ENCODE data around the gene NUBPL.
"Not testable (repeated sequence)": the region's sequence is repeated elsewhere in the genome, so short reads cannot be mapped to it uniquely, and the experiment has no call there.

The NUBPL gene

DNA sequence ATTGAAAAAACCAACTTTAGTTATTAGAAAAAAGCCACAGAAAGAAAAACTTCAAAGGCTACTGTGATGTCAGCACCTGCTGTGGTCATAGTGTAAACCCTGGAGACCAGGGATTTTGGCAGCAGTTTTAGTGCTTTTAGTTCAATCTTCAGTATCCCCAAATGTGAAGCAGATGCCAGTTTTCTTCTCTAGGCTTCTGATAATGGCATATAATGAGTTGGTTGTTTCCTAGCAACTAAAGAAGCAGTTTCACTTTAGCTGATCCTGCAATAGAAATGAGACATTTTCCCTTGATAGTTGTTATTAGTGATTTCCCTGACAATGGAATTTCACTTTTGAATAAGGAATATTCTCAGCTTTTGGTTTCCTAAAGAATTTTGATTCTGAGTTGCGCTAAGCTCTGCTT is 131.2 kb downstream of the NUBPL start:
- Histone ChIP-seq H3K27ac (ENCODE audit: low read depth, low read length) (no peak overlapping the region), H3K36me3 (ENCODE audit: control insufficient read depth, insufficient read depth, low read length) (no peaks in the 10 kb centered on the region), H3K4me1 (ENCODE audit: control insufficient read depth, insufficient read depth, low read length) (no peaks in the 10 kb centered on the region), H3K9ac (ENCODE audit: low read length) (no peak overlapping the region), H3K27me3 (ENCODE audit: control insufficient read depth, insufficient read depth, low read length) (no peaks in the 10 kb centered on the region), H3K4me3 (ENCODE audit: low read length) (no peak overlapping the region)

DNA sequence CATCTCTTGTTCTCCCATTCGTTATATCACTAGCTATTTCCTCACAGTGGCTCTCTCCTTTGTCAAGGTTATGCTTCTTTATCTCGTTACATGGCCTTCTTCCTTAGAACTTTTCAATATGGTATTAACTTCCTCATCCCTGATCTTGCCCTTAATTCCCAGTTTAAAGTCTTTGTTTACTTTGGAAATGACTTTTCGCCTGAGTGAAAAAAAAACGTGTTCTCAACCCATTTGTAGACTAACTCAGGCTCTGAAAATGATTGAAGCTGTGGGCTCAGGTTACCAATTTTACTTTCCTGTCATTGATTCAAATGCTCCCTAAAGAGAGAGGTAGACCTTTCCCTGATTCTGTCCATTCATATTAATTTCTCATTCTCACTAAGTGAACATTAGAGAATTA is 135.2 kb downstream of the NUBPL start:
- H3K27me3 ChIP-seq (ENCODE audit: control insufficient read depth, insufficient read depth, low read length): no peaks in the 10 kb centered on the region
- H3K27ac ChIP-seq (ENCODE audit: low read depth, low read length): no peak overlapping the region
- H3K9ac ChIP-seq (ENCODE audit: low read length): no peak overlapping the region
- H3K4me3 ChIP-seq (ENCODE audit: low read length): no peak overlapping the region
- H3K4me1 ChIP-seq (ENCODE audit: control insufficient read depth, insufficient read depth, low read length): no peaks in the 10 kb centered on the region
- no peaks in the 10 kb centered on the region for H3K36me3 ChIP-seq (ENCODE audit: control insufficient read depth, insufficient read depth, low read length)

DNA sequence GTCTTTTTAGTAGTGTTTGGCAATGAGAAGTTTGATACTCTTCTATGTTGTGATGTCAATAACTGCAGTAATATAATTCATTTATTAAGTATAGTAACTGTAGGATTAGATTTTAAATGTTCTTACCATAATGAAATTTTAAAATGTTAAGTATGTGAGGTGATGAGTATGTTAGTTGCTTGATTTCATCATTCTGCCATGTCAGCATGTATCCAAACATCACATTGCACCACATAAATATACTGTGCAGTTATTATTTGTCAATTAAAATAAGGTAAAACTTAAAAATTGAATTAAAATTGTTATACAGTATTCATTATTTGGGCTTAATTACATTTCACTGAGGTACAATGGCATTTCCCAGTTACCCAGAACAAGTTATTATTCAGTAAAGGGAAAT is 138.6 kb downstream of the NUBPL start:
- H3K4me1 ChIP-seq (ENCODE audit: control insufficient read depth, insufficient read depth, low read length): no peaks in the 10 kb centered on the region
- no peak overlapping the region for H3K27ac ChIP-seq (ENCODE audit: low read depth, low read length)
- no peaks in the 10 kb centered on the region for H3K27me3 ChIP-seq (ENCODE audit: control insufficient read depth, insufficient read depth, low read length)
- no peak overlapping the region for H3K9ac ChIP-seq (ENCODE audit: low read length)
- no peaks in the 10 kb centered on the region for H3K36me3 ChIP-seq (ENCODE audit: control insufficient read depth, insufficient read depth, low read length)
- no peak overlapping the region for H3K4me3 ChIP-seq (ENCODE audit: low read length)

DNA sequence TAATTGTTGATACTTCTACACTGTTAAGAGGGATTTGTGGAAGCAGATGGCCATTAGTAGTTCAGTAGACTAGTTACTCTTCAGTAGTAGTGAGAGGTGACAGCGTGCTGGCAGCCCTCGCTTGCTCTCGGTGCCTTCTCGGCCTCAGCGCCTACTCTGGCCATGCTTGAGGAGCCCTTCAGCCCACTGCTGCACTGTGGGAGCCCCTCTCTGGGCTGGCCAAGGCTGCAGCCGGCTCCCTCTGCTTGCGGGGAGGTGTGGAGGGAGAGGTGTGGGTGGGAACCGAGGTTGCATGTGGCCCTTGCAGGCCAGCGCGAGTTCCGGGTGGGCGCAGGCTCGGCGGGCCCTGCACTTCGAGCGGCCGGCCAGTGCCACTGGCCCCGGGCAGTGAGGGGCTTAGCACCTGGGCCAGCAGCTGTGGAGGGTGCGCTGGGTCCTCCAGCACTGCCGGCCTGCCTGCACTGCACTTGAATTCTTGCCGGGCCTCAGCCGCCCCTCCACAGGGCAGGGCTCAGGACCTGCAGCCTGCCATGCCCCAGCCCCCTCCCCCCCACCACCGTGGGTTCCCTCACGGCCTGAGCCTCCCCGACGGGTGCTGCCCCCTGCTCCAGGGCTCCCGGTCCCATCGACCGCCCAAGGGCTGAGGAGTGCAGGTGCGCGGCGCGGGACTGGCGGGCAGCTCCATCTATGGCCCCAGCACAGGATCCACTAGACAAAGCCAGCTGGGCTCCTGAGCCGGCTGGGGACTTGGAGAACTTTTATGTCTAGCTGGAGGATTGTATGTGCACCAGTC is 139.3 kb downstream of the NUBPL start:
- Histone ChIP-seq H3K4me3 (ENCODE audit: low read length) (no peak overlapping the region), H3K9ac (ENCODE audit: low read length) (no peak overlapping the region), H3K4me1 (ENCODE audit: control insufficient read depth, insufficient read depth, low read length) (no peaks in the 10 kb centered on the region), H3K36me3 (ENCODE audit: control insufficient read depth, insufficient read depth, low read length) (no peaks in the 10 kb centered on the region), H3K27ac (ENCODE audit: low read depth, low read length) (no peak overlapping the region), H3K27me3 (ENCODE audit: control insufficient read depth, insufficient read depth, low read length) (no peaks in the 10 kb centered on the region)

DNA sequence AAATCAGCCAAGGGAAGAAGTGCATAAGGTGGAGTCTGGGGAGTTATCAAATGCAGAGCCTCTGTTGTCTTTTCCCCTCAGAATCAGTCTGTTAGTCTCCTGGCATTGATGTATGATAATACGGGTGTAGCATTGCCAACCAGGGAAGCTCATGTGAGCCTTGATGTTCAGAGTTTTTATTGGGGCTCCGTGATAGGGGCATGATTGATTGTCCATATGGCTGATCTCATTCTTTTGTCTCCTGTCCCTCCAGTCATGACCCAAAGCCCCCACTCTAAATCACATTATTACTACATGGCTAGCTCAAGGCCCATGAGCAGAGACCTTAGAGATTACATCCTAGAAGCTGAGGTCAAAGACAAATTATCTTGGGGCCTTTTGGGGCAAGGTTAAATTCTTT is 140.9 kb downstream of the NUBPL start:
- H3K9ac ChIP-seq (ENCODE audit: low read length): no peak overlapping the region
- no peaks in the 10 kb centered on the region for H3K27me3 ChIP-seq (ENCODE audit: control insufficient read depth, insufficient read depth, low read length)
- H3K4me3 ChIP-seq (ENCODE audit: low read length): no peak overlapping the region
- no peak overlapping the region for H3K27ac ChIP-seq (ENCODE audit: low read depth, low read length)
- no peaks in the 10 kb centered on the region for H3K36me3 ChIP-seq (ENCODE audit: control insufficient read depth, insufficient read depth, low read length)
- no peaks in the 10 kb centered on the region for H3K4me1 ChIP-seq (ENCODE audit: control insufficient read depth, insufficient read depth, low read length)

DNA sequence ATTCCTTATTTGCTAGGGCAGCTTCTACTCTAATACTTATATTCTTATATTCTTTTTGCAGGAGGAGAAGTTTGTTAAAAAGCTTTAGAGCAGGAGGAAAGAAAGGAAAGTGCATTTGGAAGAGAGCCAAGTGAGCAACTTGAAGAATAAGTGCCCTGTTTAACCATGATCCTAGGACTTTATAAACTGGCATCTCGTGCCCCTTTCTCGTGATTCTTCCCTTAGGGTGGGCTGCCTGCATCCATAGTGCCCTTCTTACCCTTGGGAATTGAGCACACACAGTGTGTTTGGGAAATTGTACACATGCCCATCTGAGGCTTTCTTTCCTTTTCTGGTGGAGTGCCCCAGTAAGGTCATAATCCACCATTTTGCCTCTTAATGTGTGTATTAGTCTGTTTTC is 141.9 kb downstream of the NUBPL start:
- H3K9ac ChIP-seq (ENCODE audit: low read length): no peak overlapping the region
- no peaks in the 10 kb centered on the region for H3K4me1 ChIP-seq (ENCODE audit: control insufficient read depth, insufficient read depth, low read length)
- H3K4me3 ChIP-seq (ENCODE audit: low read length): no peak overlapping the region
- H3K27me3 ChIP-seq (ENCODE audit: control insufficient read depth, insufficient read depth, low read length): no peaks in the 10 kb centered on the region
- H3K36me3 ChIP-seq (ENCODE audit: control insufficient read depth, insufficient read depth, low read length): no peaks in the 10 kb centered on the region
- no peak overlapping the region for H3K27ac ChIP-seq (ENCODE audit: low read depth, low read length)

DNA sequence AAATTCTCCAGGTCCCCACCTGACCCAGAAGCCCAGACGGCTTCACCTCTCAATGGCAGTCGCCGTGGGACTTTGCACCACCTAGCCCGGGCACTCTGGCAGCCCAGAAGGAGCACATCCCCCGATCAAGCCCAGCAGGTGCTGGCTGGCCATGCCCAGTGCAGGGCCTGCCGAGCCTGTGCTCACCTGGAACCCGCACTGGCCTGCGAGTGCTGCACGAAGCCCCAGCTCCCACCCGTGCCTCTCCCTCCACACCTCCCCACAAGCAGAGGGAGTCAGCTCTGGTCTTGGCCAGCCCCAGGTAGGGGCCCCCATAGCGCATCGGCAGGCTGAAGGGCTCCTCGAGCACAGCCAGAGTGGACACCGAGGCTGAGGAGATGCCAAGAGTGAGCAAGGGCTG is 144.5 kb downstream of the NUBPL start:
- Histone ChIP-seq H3K27me3 (ENCODE audit: control insufficient read depth, insufficient read depth, low read length) (no peaks in the 10 kb centered on the region), H3K4me3 (ENCODE audit: low read length) (no peak overlapping the region), H3K9ac (ENCODE audit: low read length) (no peak overlapping the region), H3K4me1 (ENCODE audit: control insufficient read depth, insufficient read depth, low read length) (no peaks in the 10 kb centered on the region), H3K27ac (ENCODE audit: low read depth, low read length) (no peak overlapping the region), H3K36me3 (ENCODE audit: control insufficient read depth, insufficient read depth, low read length) (no peaks in the 10 kb centered on the region)

DNA sequence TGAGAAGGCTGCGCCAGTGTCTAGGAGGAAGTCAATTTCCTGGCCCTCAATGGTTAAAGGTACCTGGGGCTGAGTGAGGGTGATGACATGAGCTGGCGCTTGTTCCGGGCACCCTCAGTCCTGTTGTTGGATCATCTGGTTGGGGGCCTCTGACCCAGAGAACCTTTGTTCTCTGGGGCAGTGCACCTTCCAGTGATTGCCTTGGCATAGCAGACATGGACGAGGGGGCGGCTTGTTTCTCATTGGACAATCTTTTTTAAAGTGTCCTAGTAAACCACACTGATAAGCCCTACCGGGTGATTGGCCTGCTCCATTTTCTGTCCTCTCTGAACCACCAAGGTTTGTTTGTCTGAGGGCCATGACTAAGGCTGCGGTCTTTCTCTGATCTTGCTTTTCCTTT is 147.5 kb downstream of the NUBPL start:
- H3K9ac ChIP-seq (ENCODE audit: low read length); H3K4me1 ChIP-seq (ENCODE audit: control insufficient read depth, insufficient read depth, low read length); H3K36me3 ChIP-seq (ENCODE audit: control insufficient read depth, insufficient read depth, low read length); H3K27me3 ChIP-seq (ENCODE audit: control insufficient read depth, insufficient read depth, low read length); H3K27ac ChIP-seq (ENCODE audit: low read depth, low read length); H3K4me3 ChIP-seq (ENCODE audit: low read length): not testable (repeated sequence)

DNA sequence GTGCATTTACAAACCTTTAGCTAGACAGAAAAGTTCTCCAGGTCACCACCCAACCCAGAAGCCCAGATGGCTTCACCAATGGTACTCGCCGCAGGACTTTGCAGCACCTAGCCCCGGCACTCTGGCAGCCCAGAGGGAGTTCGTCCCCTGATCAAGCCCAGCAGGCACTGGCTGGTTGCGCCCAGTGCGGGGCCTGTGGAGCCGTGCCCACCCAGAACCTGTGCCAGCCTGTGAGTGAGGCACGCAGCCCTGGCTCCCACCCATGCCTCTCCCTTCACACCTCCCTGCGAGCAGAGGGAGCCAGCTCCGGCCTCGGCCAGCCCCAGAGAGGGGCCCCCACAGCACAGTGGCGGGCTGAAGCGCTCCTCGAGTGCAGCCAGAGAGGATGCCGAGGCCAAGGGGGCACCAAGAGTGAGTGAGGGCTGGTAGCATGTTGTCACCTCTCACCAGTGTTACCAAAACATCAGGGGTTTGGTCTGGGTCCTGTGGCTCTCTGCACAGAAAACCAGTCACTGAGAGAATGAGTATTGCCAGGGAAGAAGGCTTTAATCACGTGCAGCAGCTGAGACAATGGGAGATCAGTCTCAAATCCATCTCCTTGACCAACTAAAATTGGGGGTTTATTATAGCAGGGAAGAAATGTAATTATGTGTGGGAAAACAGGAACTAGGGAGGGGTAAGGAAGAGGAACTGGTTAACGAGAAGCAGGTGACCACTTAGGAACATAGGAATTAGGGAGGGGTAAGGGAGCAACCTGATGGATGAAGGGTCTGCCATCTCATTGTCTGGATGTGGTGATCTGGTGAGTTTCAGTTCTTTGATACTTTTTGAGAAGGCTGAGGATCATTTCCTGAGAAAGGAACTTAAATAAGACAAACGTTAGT is 151.3 kb downstream of the NUBPL start:
- H3K4me1 ChIP-seq (ENCODE audit: control insufficient read depth, insufficient read depth, low read length): no peaks in the 10 kb centered on the region
- no peak overlapping the region for H3K4me3 ChIP-seq (ENCODE audit: low read length)
- H3K36me3 ChIP-seq (ENCODE audit: control insufficient read depth, insufficient read depth, low read length): no peaks in the 10 kb centered on the region
- no peaks in the 10 kb centered on the region for H3K27me3 ChIP-seq (ENCODE audit: control insufficient read depth, insufficient read depth, low read length)
- H3K27ac ChIP-seq (ENCODE audit: low read depth, low read length): no peak overlapping the region
- no peak overlapping the region for H3K9ac ChIP-seq (ENCODE audit: low read length)

DNA sequence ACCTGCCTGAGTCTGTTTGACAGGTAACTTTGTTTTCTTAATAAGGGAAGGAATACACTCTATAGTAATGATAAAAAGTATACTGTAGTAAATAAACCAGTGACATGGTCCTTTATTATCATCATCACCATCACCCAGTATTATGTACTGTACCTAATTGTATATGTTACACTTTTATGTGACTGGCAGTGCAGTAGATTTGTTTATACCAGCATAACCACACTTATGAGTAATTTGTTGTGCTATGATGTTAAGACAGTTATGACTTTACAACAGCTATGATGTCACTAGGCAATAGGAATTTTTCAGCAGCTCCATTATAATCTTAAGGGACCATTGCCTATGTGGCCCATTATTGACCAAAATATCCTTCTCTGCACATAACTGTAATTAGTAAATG is 155.0 kb downstream of the NUBPL start:
- no peak overlapping the region for H3K9ac ChIP-seq (ENCODE audit: low read length)
- H3K36me3 ChIP-seq (ENCODE audit: control insufficient read depth, insufficient read depth, low read length): no peaks in the 10 kb centered on the region
- no peak overlapping the region for H3K4me3 ChIP-seq (ENCODE audit: low read length)
- H3K27me3 ChIP-seq (ENCODE audit: control insufficient read depth, insufficient read depth, low read length): no peaks in the 10 kb centered on the region
- H3K4me1 ChIP-seq (ENCODE audit: control insufficient read depth, insufficient read depth, low read length): peaks cover 13% of the 10 kb centered on the region
- no peak overlapping the region for H3K27ac ChIP-seq (ENCODE audit: low read depth, low read length)

DNA sequence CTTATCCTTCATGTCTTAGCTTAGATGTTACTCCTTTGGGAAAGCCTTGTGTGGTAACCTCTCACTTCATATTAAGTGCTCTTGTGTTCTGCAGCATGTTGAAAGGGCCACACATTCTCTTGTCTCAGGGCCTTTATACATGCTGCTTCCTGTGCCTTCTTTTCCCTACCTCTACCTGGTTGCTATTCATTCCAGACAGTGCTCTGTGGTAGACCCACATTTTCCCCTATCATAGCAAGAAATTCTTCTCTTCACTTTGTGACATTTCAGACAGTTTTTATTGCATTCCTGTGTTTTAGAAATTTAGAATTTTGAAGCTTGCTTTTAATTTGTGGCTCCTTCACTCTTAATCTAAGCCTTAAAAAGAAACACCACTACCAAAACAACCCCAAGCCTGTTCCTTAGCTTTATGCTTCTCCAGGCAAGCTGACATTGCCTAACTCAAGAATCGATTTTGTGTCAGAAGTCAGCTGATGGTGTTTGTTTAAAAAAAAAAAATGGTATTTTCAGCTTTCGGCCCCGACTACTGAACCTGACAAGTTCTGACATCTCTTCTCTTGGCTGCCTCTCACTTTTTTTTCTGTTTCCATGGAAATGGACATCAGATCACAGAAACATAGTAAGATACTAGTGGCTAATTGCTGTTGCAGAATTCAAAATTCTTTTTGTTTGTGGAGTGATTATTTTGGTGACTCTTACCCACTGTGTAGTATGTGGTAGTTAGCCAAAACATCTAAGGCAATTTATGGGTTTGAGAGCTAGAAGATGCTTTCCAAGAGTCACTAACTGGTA is 156.3 kb downstream of the NUBPL start:
- Histone ChIP-seq H3K27ac (ENCODE audit: low read depth, low read length) (no peak overlapping the region), H3K36me3 (ENCODE audit: control insufficient read depth, insufficient read depth, low read length) (no peaks in the 10 kb centered on the region), H3K4me3 (ENCODE audit: low read length) (no peak overlapping the region), H3K4me1 (ENCODE audit: control insufficient read depth, insufficient read depth, low read length) (peaks cover 13% of the 10 kb centered on the region), H3K27me3 (ENCODE audit: control insufficient read depth, insufficient read depth, low read length) (no peaks in the 10 kb centered on the region), H3K9ac (ENCODE audit: low read length) (no peak overlapping the region)

DNA sequence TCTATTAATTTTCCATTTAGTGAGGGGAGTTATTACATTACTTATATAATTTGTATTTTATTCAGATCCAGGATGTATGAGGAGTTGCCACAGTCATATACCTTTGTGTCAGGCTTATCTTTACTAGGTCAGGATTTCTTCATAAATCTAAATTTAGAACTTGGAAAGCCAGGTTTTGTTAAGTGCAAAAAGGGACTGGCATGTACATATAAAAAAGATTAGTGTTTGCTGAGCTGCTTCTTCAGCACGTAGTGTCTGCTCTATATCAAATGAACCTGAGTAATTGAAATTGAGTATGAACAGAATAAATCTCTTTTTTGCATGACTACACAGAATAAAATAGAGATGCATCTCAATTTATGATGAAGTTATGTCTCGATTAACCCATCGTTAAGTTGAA is 157.4 kb downstream of the NUBPL start:
- no peaks in the 10 kb centered on the region for H3K27me3 ChIP-seq (ENCODE audit: control insufficient read depth, insufficient read depth, low read length)
- no peak overlapping the region for H3K4me3 ChIP-seq (ENCODE audit: low read length)
- H3K9ac ChIP-seq (ENCODE audit: low read length): no peak overlapping the region
- H3K27ac ChIP-seq (ENCODE audit: low read depth, low read length): no peak overlapping the region
- H3K36me3 ChIP-seq (ENCODE audit: control insufficient read depth, insufficient read depth, low read length): no peaks in the 10 kb centered on the region
- H3K4me1 ChIP-seq (ENCODE audit: control insufficient read depth, insufficient read depth, low read length): peaks cover 13% of the 10 kb centered on the region

Measured in rectal smooth muscle tissue (tissue), 1 donor.